Fibroblast of gingiva (primary cell): ENCODE measurements around the gene ERBB4.

Experiments used
- DNase-seq: peaks from one replicate; pipeline ENCODE4 v3.0.0-alpha.2; 2011; ENCODE audit warnings: low read depth

Gene ERBB4

GRCh38 chr2:211405036-211405435, 1133.6 kb downstream of the ERBB4 start:
- no peak for DNase-seq

GRCh38 chr2:211404098-211404497, 1134.5 kb downstream of the ERBB4 start:
- no peak for DNase-seq

- no peak for DNase-seq
Observed at GRCh38 chr2:211401328-211401727, 1137.3 kb downstream of the ERBB4 start.

- DNase-seq: no peak
Observed at GRCh38 chr2:211397764-211398163, 1140.8 kb downstream of the ERBB4 start.

- DNase-seq: no peak
Observed at GRCh38 chr2:211396815-211397214, 1141.8 kb downstream of the ERBB4 start.

GRCh38 chr2:211391189-211391567, 1147.4 kb downstream of the ERBB4 start:
- DNase-seq: no peak

- no peak for DNase-seq
Observed at GRCh38 chr2:211390536-211391188, 1147.9 kb downstream of the ERBB4 start.

GRCh38 chr2:211387734-211388133, 1150.9 kb downstream of the ERBB4 start:
- DNase-seq: no peak

- no peak for DNase-seq
Observed at GRCh38 chr2:211380041-211380440, 1158.6 kb downstream of the ERBB4 start.

- DNase-seq: no peak
Observed at GRCh38 chr2:211376410-211376809, 1162.2 kb downstream of the ERBB4 start.

GRCh38 chr2:211373203-211373602, 1165.4 kb downstream of the ERBB4 start:
- DNase-seq: no peak

GRCh38 chr2:211371465-211371864, 1167.1 kb downstream of the ERBB4 start:
- no peak for DNase-seq

- DNase-seq: no peak
Observed at GRCh38 chr2:211368467-211368866, 1170.1 kb downstream of the ERBB4 start.

- DNase-seq: no peak
Observed at GRCh38 chr2:211367711-211368110, 1170.9 kb downstream of the ERBB4 start.

- no peak for DNase-seq
Observed at GRCh38 chr2:211367293-211367692, 1171.3 kb downstream of the ERBB4 start.

- DNase-seq: no peak
Observed at GRCh38 chr2:211364911-211365310, 1173.7 kb downstream of the ERBB4 start.

GRCh38 chr2:211361383-211361782, 1177.2 kb downstream of the ERBB4 start:
- DNase-seq: no peak

- DNase-seq: no peak
Observed at GRCh38 chr2:211359347-211359746, 1179.3 kb downstream of the ERBB4 start.

GRCh38 chr2:211358504-211358903, 1180.1 kb downstream of the ERBB4 start:
- DNase-seq: no peak

- DNase-seq: no peak
Observed at GRCh38 chr2:211354481-211354880, 1184.1 kb downstream of the ERBB4 start.

- DNase-seq: no peak
Observed at GRCh38 chr2:211351987-211352386, 1186.6 kb downstream of the ERBB4 start.

GRCh38 chr2:211349031-211349430, 1189.6 kb downstream of the ERBB4 start:
- DNase-seq: no peak

- DNase-seq: no peak
Observed at GRCh38 chr2:211347328-211347727, 1191.3 kb downstream of the ERBB4 start.

- DNase-seq: no peak
Observed at GRCh38 chr2:211344289-211344688, 1194.3 kb downstream of the ERBB4 start.

GRCh38 chr2:211333377-211333776, 1205.2 kb downstream of the ERBB4 start:
- DNase-seq: no peak
